ENCODE measurements around the gene HDAC4. TPM values are rescaled to one million over a fixed set of nuclear protein-coding genes. Genes with fewer than 3 reads are reported as not detected.
A peak's percentile ranks its signal among the peaks of the same experiment; 100 is the strongest.

The HDAC4 gene
- total and polyA plus RNA-seq, 2 donors (not counting 1 experiment from before 2014, with no cell fraction given), result 13.5 to 46.0 TPM

DNA sequence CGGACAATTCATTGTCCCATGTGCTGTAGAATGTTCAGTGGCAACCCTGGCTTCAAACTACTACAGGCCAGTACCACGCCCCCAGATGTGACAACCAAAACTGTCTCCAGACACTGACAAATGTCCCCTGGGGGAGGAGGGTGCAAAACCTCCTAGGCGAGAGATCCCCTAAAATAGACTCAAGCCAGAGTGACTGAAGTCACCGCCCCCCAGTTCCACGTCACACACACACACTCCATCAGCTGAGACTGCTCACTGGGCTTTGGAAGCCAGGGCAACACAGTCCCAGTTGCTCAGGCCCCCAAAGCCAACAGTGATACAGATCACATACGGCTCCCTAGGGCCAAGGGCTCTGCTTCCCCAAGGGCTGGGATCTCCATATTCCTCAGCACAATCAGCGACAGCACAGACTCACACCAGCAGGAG, 19.1 kb downstream of the HDAC4 start:
- Histone ChIP-seq H3K27me3 (replicated peaks in 1 of 4; ENCODE audit: control extremely low read depth in 1 of 4, control insufficient read depth in 3 of 4, insufficient read depth in 4 of 4, low read length in 3 of 4) (no peaks in the 10 kb centered on the region), H3K4me2 (replicated peaks; ENCODE audit: low read depth, low read length, poor library complexity, severe bottlenecking) (peak overlapping the region; percentile 81), H3K36me3 (replicated peaks in 1 of 2; ENCODE audit: control extremely low read depth in 1 of 2, control insufficient read depth in 1 of 2, extremely low read depth in 1 of 2, insufficient read depth in 2 of 2, low read length in 1 of 2) (no peaks in the 10 kb centered on the region), H2AFZ (ENCODE audit: insufficient read depth, low read depth, low read length, poor library complexity, severe bottlenecking) (peak overlapping the region; percentile 2), H3K9ac (ENCODE audit: low read length) (peak overlapping the region; percentile 57), H3K9me3 (ENCODE audit: control extremely low read depth in 1 of 3, control insufficient read depth in 2 of 3, insufficient read depth in 1 of 3, low read length in 2 of 3) (no peaks in the 10 kb centered on the region), H3K4me3 (ENCODE audit: control extremely low read depth in 1 of 5, extremely low read depth in 1 of 5, insufficient read depth in 1 of 5, low read depth in 2 of 5, low read length in 4 of 5) (peak overlapping the region in 3 of 5 experiments; percentile 46 to 58 (median 56)), H3K79me2 (ENCODE audit: control insufficient read depth, insufficient read depth, low read length) (peaks cover 61% of the 10 kb centered on the region), H3K27ac (ENCODE audit: low read length in 2 of 2) (peak overlapping the region; percentile 91 to 94), H4K20me1 (ENCODE audit: control insufficient read depth, insufficient read depth, low read length, poor library complexity, severe bottlenecking) (no peaks in the 10 kb centered on the region), H3K4me1 (ENCODE audit: control insufficient read depth in 2 of 2, insufficient read depth in 2 of 2, low read length in 2 of 2) (peaks cover 19 to 50% of the 10 kb centered on the region in 2 donors)
- Mint-ChIP-seq H3K4me1 (peaks cover 45% of the 10 kb centered on the region), H3K27ac (peak overlapping the region; percentile 90), H3K27me3 (no peaks in the 10 kb centered on the region), H3K4me3 (peak overlapping the region; percentile 86), H3K9me3 (ENCODE audit: insufficient read depth) (no peaks in the 10 kb centered on the region)
- DNase-seq (peak; percentile 92), ATAC-seq (ENCODE audit: low read depth) (peak; percentile 77)
- ChIA-PET CTCF (interaction anchor here (0.9 to 4.8 kb wide), 9 partner anchors 9 to 115 kb away, joined by 3 to 28 read pairs (median 9); partner anchors contain the start of gene HDAC4), POLR2A (interaction anchor here (1.0 to 3.8 kb wide), 5 partner anchors 12 to 114 kb away, joined by 3 to 18 read pairs (median 4); partner anchors contain the start of gene HDAC4)
- WGBS (ENCODE audit: insufficient coverage), result 14% methylated on average over 4 of the region's 7 CpGs
- intact Hi-C loops (cut with micrococcal nuclease), result loop anchor here (1.0 to 5.0 kb wide), 4 partner anchors 12 to 114 kb away; partner anchors contain the start of gene HDAC4
- no peak for TF ChIP-seq CTCF (IDR thresholded peaks at IDR 0.05)

- Histone ChIP-seq H3K79me2 (ENCODE audit: control insufficient read depth, insufficient read depth, low read length) (peaks cover 60% of the 10 kb centered on the region), H3K9me3 (ENCODE audit: control extremely low read depth in 1 of 3, control insufficient read depth in 2 of 3, insufficient read depth in 1 of 3, low read length in 2 of 3) (no peaks in the 10 kb centered on the region), H2AFZ (ENCODE audit: insufficient read depth, low read depth, low read length, poor library complexity, severe bottlenecking) (peak overlapping the region; percentile 23), H3K4me3 (ENCODE audit: control extremely low read depth in 1 of 5, extremely low read depth in 1 of 5, insufficient read depth in 1 of 5, low read depth in 2 of 5, low read length in 4 of 5) (peak overlapping the region; percentile 46 to 58 (median 46)), H3K27me3 (replicated peaks in 1 of 4; ENCODE audit: control extremely low read depth in 1 of 4, control insufficient read depth in 3 of 4, insufficient read depth in 4 of 4, low read length in 3 of 4) (no peaks in the 10 kb centered on the region), H3K36me3 (replicated peaks in 1 of 2; ENCODE audit: control extremely low read depth in 1 of 2, control insufficient read depth in 1 of 2, extremely low read depth in 1 of 2, insufficient read depth in 2 of 2, low read length in 1 of 2) (no peaks in the 10 kb centered on the region), H3K4me2 (replicated peaks; ENCODE audit: low read depth, low read length, poor library complexity, severe bottlenecking) (peak overlapping the region; percentile 81), H3K27ac (ENCODE audit: low read length in 2 of 2) (peak overlapping the region; percentile 91 to 94), H3K4me1 (ENCODE audit: control insufficient read depth in 2 of 2, insufficient read depth in 2 of 2, low read length in 2 of 2) (peaks cover 19 to 50% of the 10 kb centered on the region in 2 donors), H3K9ac (ENCODE audit: low read length) (peak overlapping the region; percentile 57), H4K20me1 (ENCODE audit: control insufficient read depth, insufficient read depth, low read length, poor library complexity, severe bottlenecking) (no peaks in the 10 kb centered on the region)
- ChIA-PET POLR2A (interaction anchor here (1.0 to 3.8 kb wide), 5 partner anchors 11 to 114 kb away, joined by 3 to 18 read pairs (median 4); partner anchors contain the start of gene HDAC4), CTCF (interaction anchor here (0.9 to 4.8 kb wide), 11 partner anchors 8 to 129 kb away, joined by 3 to 28 read pairs (median 7); partner anchors contain the start of gene HDAC4)
- intact Hi-C loops (cut with micrococcal nuclease), result loop anchor here (1.0 to 5.0 kb wide), 4 partner anchors 12 to 114 kb away; partner anchors contain the start of gene HDAC4
- peak overlapping the region; percentile 86 for H3K4me3 Mint-ChIP-seq
- TF ChIP-seq EZH2 (IDR thresholded peaks at IDR 0.05; ENCODE audit: borderline replicate concordance, insufficient read depth, low read depth, low read length, poor library complexity, severe bottlenecking) (no peak), CTCF (IDR thresholded peaks at IDR 0.05) (no peak)
- H3K4me1 Mint-ChIP-seq, result peaks cover 45% of the 10 kb centered on the region
- H3K27ac Mint-ChIP-seq, result peak overlapping the region; percentile 90
- no peaks in the 10 kb centered on the region for H3K9me3 Mint-ChIP-seq (ENCODE audit: insufficient read depth)
- DNase-seq (peak; percentile 90), ATAC-seq (ENCODE audit: low read depth) (peak; percentile 57)
- H3K27me3 Mint-ChIP-seq, result no peaks in the 10 kb centered on the region
- WGBS (ENCODE audit: insufficient coverage), result 13% methylated on average over 18 of the region's 30 CpGs
Measured at GRCh38 chr2:239380831-239381708, 19.8 kb downstream of the HDAC4 start.
